ENCODE measurements around the gene TYW1B.
"Not testable (repeated sequence)": the region's sequence is repeated elsewhere in the genome, so short reads cannot be mapped to it uniquely, and the experiment has no call there.

Gene TYW1B

GRCh38 chr7:72622532-72622931, 205.5 kb downstream of the TYW1B start:
- DNase-seq: no peak

GRCh38 chr7:72621761-72622187, 206.2 kb downstream of the TYW1B start:
- peak; percentile 9 for DNase-seq

- DNase-seq: not testable (repeated sequence)
Observed at GRCh38 chr7:72620923-72621322, 207.1 kb downstream of the TYW1B start.

- DNase-seq: not testable (repeated sequence)
Observed at GRCh38 chr7:72618435-72619180, 209.4 kb downstream of the TYW1B start.

GRCh38 chr7:72609761-72610160, 218.2 kb downstream of the TYW1B start:
- DNase-seq: not testable (repeated sequence)

GRCh38 chr7:72607988-72608387, 220.0 kb downstream of the TYW1B start:
- DNase-seq: not testable (repeated sequence)

- not testable (repeated sequence) for DNase-seq
Observed at GRCh38 chr7:72605863-72606431, 222.1 kb downstream of the TYW1B start.

GRCh38 chr7:72604771-72605611, 223.0 kb downstream of the TYW1B start:
- not testable (repeated sequence) for DNase-seq

- DNase-seq: not testable (repeated sequence)
Observed at GRCh38 chr7:72603476-72603875, 224.5 kb downstream of the TYW1B start.

GRCh38 chr7:72603073-72603472, 224.9 kb downstream of the TYW1B start:
- no peak for DNase-seq

- DNase-seq: not testable (repeated sequence)
Observed at GRCh38 chr7:72601683-72602082, 226.3 kb downstream of the TYW1B start.

GRCh38 chr7:72590023-72590422, 238.0 kb downstream of the TYW1B start:
- DNase-seq: not testable (repeated sequence)

- not testable (repeated sequence) for DNase-seq
Observed at GRCh38 chr7:72587267-72587666, 240.7 kb downstream of the TYW1B start.

GRCh38 chr7:72584576-72584975, 243.4 kb downstream of the TYW1B start:
- not testable (repeated sequence) for DNase-seq

GRCh38 chr7:72583620-72584361, 244.2 kb downstream of the TYW1B start:
- DNase-seq: not testable (repeated sequence)

GRCh38 chr7:72580142-72580770, 247.7 kb downstream of the TYW1B start:
- DNase-seq: not testable (repeated sequence)

- no peak for DNase-seq
Observed at GRCh38 chr7:72577107-72577506, 250.9 kb downstream of the TYW1B start.

- DNase-seq: not testable (repeated sequence)
Observed at GRCh38 chr7:72561988-72562387, 266.0 kb downstream of the TYW1B start.

- DNase-seq: not testable (repeated sequence)
Observed at GRCh38 chr7:72559546-72559945, 268.5 kb downstream of the TYW1B start.

GRCh38 chr7:72556733-72557132, 271.3 kb downstream of the TYW1B start:
- not testable (repeated sequence) for DNase-seq

- not testable (repeated sequence) for DNase-seq
Observed at GRCh38 chr7:72555238-72555637, 272.8 kb downstream of the TYW1B start.

GRCh38 chr7:72554401-72554800, 273.6 kb downstream of the TYW1B start:
- DNase-seq: not testable (repeated sequence)

Measured in SHP77 treated with DMSO at 0.1 percent for 48 hours (cell line).